KMS-11 (cell line): ENCODE results near the gene ZBTB20.

Source experiments
- H2AFZ ChIP-seq: fragments of 200-600 bp; sonication (generic); 2 replicates; pipeline ENCODE4 v1.6.1; 2016; ENCODE audit warnings: antibody characterized with exemption, mixed run types, low read depth
- H3K27ac ChIP-seq: fragments of 200-600 bp; sonication (generic); 2 replicates; pipeline ENCODE4 v1.6.1; 2016; ENCODE audit warnings: mild to moderate bottlenecking, mixed run types
- H3K27me3 ChIP-seq: fragments of 200-600 bp; sonication (generic); 2 replicates; pipeline ENCODE4 v1.6.1; 2017; ENCODE audit warnings: mild to moderate bottlenecking, low read depth, mixed run types, moderate library complexity; ENCODE audit not compliant: insufficient read depth
- H3K36me3 ChIP-seq: fragments of 200-600 bp; sonication (generic); 2 replicates; pipeline ENCODE4 v1.6.1; 2017; ENCODE audit warnings: mild to moderate bottlenecking, mixed run types; ENCODE audit not compliant: insufficient read depth
- H3K4me1 ChIP-seq: fragments of 200-600 bp; sonication (generic); 2 replicates; pipeline ENCODE4 v1.6.1; 2016; ENCODE audit warnings: mild to moderate bottlenecking, low read depth, mixed run types; ENCODE audit not compliant: poor library complexity, severe bottlenecking
- H3K4me2 ChIP-seq: fragments of 200-600 bp; sonication (generic); 2 replicates; pipeline ENCODE4 v1.7.0; 2016; ENCODE audit warnings: mild to moderate bottlenecking, mixed run types
- H3K4me3 ChIP-seq: fragments of 200-600 bp; sonication (generic); IDR thresholded peaks from 2 replicates; pipeline ENCODE4 v1.6.1; 2017; ENCODE audit warnings: low read depth, low read length, mixed read lengths; ENCODE audit not compliant: insufficient read depth
- H3K79me2 ChIP-seq: fragments of 200-600 bp; sonication (generic); 2 replicates; pipeline ENCODE4 v1.6.1; 2016; ENCODE audit warnings: low read depth, mixed run types; ENCODE audit not compliant: insufficient read depth
- H3K9ac ChIP-seq: fragments of 200-600 bp; sonication (generic); 2 replicates; pipeline ENCODE4 v1.6.1; 2016; ENCODE audit warnings: mild to moderate bottlenecking, mixed run types
- H4K20me1 ChIP-seq: fragments of 200-600 bp; sonication (generic); 2 replicates; pipeline ENCODE4 v1.6.1; 2016; ENCODE audit warnings: mild to moderate bottlenecking, mixed run types; ENCODE audit not compliant: insufficient read depth
- CTCF ChIP-seq: fragments of 200-600 bp; sonication (generic); conservative IDR thresholded peaks from 2 replicates; pipeline ENCODE4 v1.6.1; 2017; ENCODE audit warnings: low read depth, mild to moderate bottlenecking, antibody characterized with exemption, low read length, moderate library complexity, mixed read lengths

Gene ZBTB20

GRCh38 chr3:114830652-114831051 lies 316.4 kb downstream of the ZBTB20 start:
- no peak overlapping the region for H3K27ac ChIP-seq
- no peaks in the 10 kb centered on the region for H3K4me1 ChIP-seq
- no peak overlapping the region for H3K4me2 ChIP-seq
- no peak overlapping the region for H3K9ac ChIP-seq
- H4K20me1 ChIP-seq, result no peaks in the 10 kb centered on the region
- no peaks in the 10 kb centered on the region for H3K27me3 ChIP-seq
- no peak overlapping the region for H3K4me3 ChIP-seq
- H3K79me2 ChIP-seq, result no peaks in the 10 kb centered on the region
- H2AFZ ChIP-seq, result no peak overlapping the region
- H3K36me3 ChIP-seq, result no peaks in the 10 kb centered on the region
- no peak for TF ChIP-seq CTCF

GRCh38 chr3:114829783-114830182 lies 317.3 kb downstream of the ZBTB20 start:
- TF ChIP-seq CTCF, result no peak
- Histone ChIP-seq H3K27ac (no peak overlapping the region), H2AFZ (no peak overlapping the region), H3K4me3 (no peak overlapping the region), H3K27me3 (no peaks in the 10 kb centered on the region), H3K36me3 (no peaks in the 10 kb centered on the region), H3K79me2 (no peaks in the 10 kb centered on the region), H4K20me1 (no peaks in the 10 kb centered on the region), H3K9ac (no peak overlapping the region), H3K4me1 (no peaks in the 10 kb centered on the region), H3K4me2 (no peak overlapping the region)

- Histone ChIP-seq H3K4me3 (no peak overlapping the region), H3K27me3 (no peaks in the 10 kb centered on the region), H3K4me2 (no peak overlapping the region), H3K27ac (no peak overlapping the region), H3K9ac (no peak overlapping the region), H3K36me3 (no peaks in the 10 kb centered on the region), H4K20me1 (no peaks in the 10 kb centered on the region), H3K4me1 (no peaks in the 10 kb centered on the region), H2AFZ (no peak overlapping the region), H3K79me2 (no peaks in the 10 kb centered on the region)
- peak; percentile 83 for TF ChIP-seq CTCF
Measured at GRCh38 chr3:114827495-114827894, 319.6 kb downstream of the ZBTB20 start.

GRCh38 chr3:114824014-114824413 lies 323.1 kb downstream of the ZBTB20 start:
- Histone ChIP-seq H3K79me2 (no peaks in the 10 kb centered on the region), H3K27ac (no peak overlapping the region), H3K27me3 (no peaks in the 10 kb centered on the region), H3K36me3 (no peaks in the 10 kb centered on the region), H3K4me2 (no peak overlapping the region), H3K4me1 (no peaks in the 10 kb centered on the region), H4K20me1 (no peaks in the 10 kb centered on the region), H3K4me3 (no peak overlapping the region), H3K9ac (no peak overlapping the region), H2AFZ (no peak overlapping the region)
- TF ChIP-seq CTCF, result no peak
